ENCODE data around the gene KBTBD8.

Gene KBTBD8

GRCh38 chr3:66998904-66999235, 763 bp downstream of the KBTBD8 start:
- no peak for DNase-seq (ENCODE audit: low read depth in 2 of 2)

GRCh38 chr3:67000009-67000408, 1.9 kb downstream of the KBTBD8 start:
- no peak for DNase-seq (ENCODE audit: low read depth in 2 of 2)

GRCh38 chr3:67001086-67001861, 3.2 kb downstream of the KBTBD8 start:
- no peak for DNase-seq (ENCODE audit: low read depth in 2 of 2)

- no peak for DNase-seq (ENCODE audit: low read depth in 2 of 2)
These were observed 7.9 kb downstream of the KBTBD8 start for GRCh38 chr3:67005974-67006373.

- DNase-seq (ENCODE audit: low read depth in 2 of 2): no peak
These were observed 8.4 kb downstream of the KBTBD8 start for GRCh38 chr3:67006460-67006859.

- no peak for DNase-seq (ENCODE audit: low read depth in 2 of 2)
These were observed 10.3 kb downstream of the KBTBD8 start for GRCh38 chr3:67008388-67008787.

- DNase-seq (ENCODE audit: low read depth in 2 of 2): no peak
These were observed 11.6 kb downstream of the KBTBD8 start for GRCh38 chr3:67009716-67010115.

GRCh38 chr3:67011414-67012131, 13.5 kb downstream of the KBTBD8 start:
- no peak for DNase-seq (ENCODE audit: low read depth in 2 of 2)

GRCh38 chr3:67012564-67012963, 14.5 kb downstream of the KBTBD8 start:
- DNase-seq (ENCODE audit: low read depth in 2 of 2): no peak

- no peak for DNase-seq (ENCODE audit: low read depth in 2 of 2)
These were observed 17.8 kb downstream of the KBTBD8 start for GRCh38 chr3:67015702-67016484.

GRCh38 chr3:67016522-67017080, 18.5 kb downstream of the KBTBD8 start:
- no peak for DNase-seq (ENCODE audit: low read depth in 2 of 2)

- no peak for DNase-seq (ENCODE audit: low read depth in 2 of 2)
These were observed 19.1 kb downstream of the KBTBD8 start for GRCh38 chr3:67017211-67017610.

GRCh38 chr3:67018105-67018788, 20.1 kb downstream of the KBTBD8 start:
- no peak for DNase-seq (ENCODE audit: low read depth in 2 of 2)

- no peak for DNase-seq (ENCODE audit: low read depth in 2 of 2)
These were observed 20.9 kb downstream of the KBTBD8 start for GRCh38 chr3:67018789-67019526.

GRCh38 chr3:67028001-67028784, 30.1 kb downstream of the KBTBD8 start:
- DNase-seq (ENCODE audit: low read depth in 2 of 2): no peak

- no peak for DNase-seq (ENCODE audit: low read depth in 2 of 2)
These were observed 33.0 kb downstream of the KBTBD8 start for GRCh38 chr3:67030785-67031740.

GRCh38 chr3:67031986-67032385, 33.9 kb downstream of the KBTBD8 start:
- DNase-seq (ENCODE audit: low read depth in 2 of 2): no peak

GRCh38 chr3:67033079-67033478, 35.0 kb downstream of the KBTBD8 start:
- no peak for DNase-seq (ENCODE audit: low read depth in 2 of 2)

- no peak for DNase-seq (ENCODE audit: low read depth in 2 of 2)
These were observed 36.3 kb downstream of the KBTBD8 start for GRCh38 chr3:67034371-67034770.
